Activated T-cell treated with anti-CD3 and anti-CD28 coated beads for 24 hours (primary cell): ENCODE data around the gene REPIN1.

ENCODE experiments used
- DNase-seq: peaks from one replicate; pipeline ENCODE4 v3.0.0-alpha.2; 2020; ENCODE audit warnings: low read depth

Gene REPIN1

GRCh38 chr7:150337179-150337578 lies 31.4 kb upstream of the REPIN1 start:
- DNase-seq = no peak

DNA sequence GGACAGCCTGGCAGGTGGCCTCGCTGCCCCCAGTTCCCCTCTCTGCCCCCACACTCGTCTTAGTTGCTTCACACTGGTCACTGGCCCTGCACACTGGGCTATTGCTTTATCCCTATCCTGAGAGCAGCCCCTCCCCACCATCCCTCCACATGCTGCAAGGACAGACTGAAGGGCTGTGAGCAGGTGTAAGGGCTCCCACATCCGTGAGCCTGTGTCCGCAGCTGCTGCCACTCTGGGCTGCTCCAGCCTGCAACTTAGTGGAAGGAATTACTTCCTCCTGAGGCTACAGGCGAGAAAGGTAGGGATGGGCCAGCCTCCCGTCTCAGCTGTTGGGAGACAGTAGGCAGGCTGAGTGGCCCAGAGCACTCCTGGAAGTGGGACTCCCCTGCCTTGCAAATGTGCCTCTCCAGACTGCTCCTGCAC lies 31.0 kb upstream of the REPIN1 start:
- no peak for DNase-seq

DNA sequence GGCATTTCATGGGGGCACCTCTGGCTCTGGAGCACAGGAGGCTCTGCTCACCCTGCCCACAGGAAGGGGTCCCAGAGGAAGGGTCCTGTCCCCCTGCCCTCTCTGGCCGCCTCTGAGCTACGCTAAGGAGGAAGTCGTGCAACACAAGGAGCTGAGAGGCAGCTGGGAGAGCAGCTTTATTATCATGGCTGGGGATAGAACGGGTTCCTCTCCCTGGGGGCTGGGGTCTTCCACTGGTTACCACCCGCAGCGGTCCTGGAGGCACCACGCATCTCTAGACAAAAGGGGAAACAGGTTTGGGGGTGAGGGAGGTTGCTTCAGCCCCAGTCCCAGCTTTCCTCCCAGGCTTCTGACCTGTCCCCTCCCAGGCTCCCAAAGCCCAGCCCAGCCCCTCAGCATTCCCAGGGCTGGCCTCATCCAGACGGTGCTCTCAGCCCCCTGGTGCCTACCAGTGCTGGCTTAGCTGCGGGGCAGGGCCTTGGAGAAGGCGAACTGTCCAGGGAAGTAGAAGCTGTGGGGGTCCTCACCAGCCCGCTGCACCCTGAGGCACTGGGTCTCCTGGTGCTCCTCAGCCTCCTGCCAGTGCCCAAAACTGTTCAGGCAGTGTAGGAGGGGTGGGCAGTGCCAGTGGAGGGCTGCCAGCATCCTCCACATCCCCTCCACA lies 30.3 kb upstream of the REPIN1 start:
- no peak for DNase-seq

- no peak for DNase-seq
These were observed 29.2 kb upstream of the REPIN1 start for GRCh38 chr7:150339409-150339809.

- no peak for DNase-seq
These were observed 28.4 kb upstream of the REPIN1 start for GRCh38 chr7:150340024-150340749.

- DNase-seq = no peak
These were observed 27.8 kb upstream of the REPIN1 start for GRCh38 chr7:150340875-150341262.

DNA sequence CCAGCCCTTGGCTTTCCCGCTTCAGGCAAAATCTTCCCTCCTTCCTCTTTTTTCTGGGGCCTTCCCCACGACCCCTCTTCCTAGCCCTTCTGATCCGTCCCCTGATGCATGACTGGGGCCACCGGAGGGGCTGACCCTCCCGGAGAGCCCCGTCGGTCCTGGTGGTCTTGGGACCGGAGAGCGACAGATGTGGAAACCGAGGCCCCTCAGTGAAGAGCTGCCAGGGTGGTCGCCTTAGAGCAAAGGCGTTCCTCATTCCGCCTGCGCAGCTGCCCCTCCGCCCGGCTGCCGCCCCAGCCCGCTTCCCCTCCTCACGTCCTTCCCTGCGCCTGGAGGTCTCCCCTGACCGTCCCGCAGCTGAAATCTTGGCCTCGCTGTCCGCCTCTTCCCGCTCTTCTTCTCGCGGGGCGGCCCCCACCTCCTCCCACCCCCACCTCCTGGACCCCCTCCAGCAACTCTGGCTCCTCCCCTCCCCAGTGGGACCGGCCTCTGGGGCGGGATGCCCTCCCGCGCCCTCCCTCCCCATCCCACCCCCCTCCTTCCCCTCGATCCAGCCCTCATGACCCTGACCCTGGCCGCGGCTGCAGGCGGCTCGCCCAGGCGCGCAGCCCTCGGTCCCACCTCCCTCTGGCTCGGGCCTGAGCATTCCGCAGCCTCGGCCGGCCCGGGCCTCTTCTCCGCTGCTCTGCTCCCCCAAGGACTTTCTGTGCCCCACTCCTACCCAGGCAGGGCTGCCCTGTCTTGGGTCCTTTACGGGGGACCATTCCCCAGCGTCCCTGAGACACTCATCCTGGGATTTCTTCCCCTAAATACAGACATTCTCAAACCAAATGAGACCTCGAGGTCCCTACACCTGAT lies 27.1 kb upstream of the REPIN1 start, which contains the start of gene RARRES2:
RARRES2 (minus strand) TSS at position 367 of the 858 bp plus-strand sequence. CDS start 1,020 bp downstream, outside the sequence.
- no peak for DNase-seq

GRCh38 chr7:150342121-150342408 lies 26.6 kb upstream of the REPIN1 start:
- no peak for DNase-seq

GRCh38 chr7:150343225-150343624 lies 25.4 kb upstream of the REPIN1 start:
- no peak for DNase-seq

DNA sequence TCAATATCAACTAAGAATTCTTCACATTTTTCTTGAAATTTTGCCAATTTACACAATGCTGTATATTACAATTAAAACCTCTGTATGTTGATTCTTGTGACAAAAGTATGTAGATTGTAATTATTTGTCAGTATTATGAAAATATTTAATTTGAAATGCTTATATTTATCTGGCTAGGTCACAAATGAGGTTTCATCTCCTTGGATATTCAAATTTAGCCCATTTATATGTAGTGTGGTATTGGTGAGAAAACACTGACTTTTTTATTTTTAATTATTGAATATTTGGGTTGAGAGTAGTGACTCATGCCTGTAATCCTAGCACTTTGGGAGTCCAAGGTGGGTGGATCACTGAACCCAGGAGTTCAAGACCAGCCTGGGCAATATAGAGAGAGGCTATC lies 24.3 kb upstream of the REPIN1 start:
- no peak for DNase-seq

GRCh38 chr7:150345012-150345411 lies 23.6 kb upstream of the REPIN1 start:
- DNase-seq = no peak

GRCh38 chr7:150346922-150347321 lies 21.7 kb upstream of the REPIN1 start:
- no peak for DNase-seq

GRCh38 chr7:150351587-150352194 lies 16.9 kb upstream of the REPIN1 start:
- no peak for DNase-seq

DNA sequence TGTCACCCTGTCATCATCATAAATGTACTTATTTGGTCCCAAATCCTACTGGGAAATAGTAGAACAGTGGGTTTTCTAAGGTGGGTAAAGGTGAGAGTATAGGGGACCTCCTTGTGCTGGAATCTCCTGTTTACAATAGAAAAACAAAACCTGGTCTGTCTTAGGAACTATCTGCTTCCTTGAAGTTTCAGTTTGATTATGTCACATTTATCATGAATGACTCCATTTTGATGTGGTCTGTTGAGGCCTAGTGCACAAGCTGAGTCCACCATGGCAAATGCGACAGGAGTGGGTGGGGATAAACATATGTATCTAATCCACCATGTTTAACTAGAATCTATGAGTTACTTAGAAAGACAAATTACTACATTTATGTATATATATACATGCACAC lies 13.0 kb upstream of the REPIN1 start:
- no peak for DNase-seq

- no peak for DNase-seq
These were observed 12.2 kb upstream of the REPIN1 start for GRCh38 chr7:150356265-150356897.

- DNase-seq = peak; percentile 48
These were observed 11.4 kb upstream of the REPIN1 start for GRCh38 chr7:150357270-150357669.

DNA sequence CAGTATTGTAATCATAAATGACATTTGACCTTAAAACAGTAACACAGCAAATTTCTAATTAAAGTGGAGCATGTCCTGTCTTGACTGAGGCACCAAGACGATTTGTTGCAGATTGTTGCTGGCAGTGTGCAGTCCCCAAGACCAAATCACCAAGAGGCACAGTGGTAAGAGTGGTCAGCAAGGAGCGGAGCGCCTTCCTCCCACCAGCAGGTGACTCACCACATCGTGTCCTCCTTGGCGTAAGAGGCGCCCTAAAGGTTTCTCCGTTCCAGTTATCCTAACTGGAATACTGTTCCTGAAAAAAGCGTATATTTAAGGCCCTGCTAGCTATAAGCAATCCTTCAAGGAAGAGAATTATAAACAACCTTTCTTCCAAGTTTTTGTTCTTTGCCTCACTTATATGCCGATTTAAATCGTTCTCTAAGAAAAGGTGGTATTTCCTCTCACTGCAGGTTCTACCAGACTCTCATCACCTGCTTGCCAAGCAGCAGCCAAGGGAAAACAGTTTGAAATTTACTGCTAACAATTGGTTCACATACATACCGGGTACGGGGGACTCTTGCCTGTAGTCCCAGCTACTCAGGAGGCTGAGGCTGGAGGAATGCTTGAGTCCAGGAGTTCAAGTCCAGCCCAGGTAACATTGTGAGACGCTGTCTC lies 10.7 kb upstream of the REPIN1 start:
- no peak for DNase-seq

GRCh38 chr7:150358433-150358832 lies 10.2 kb upstream of the REPIN1 start:
- no peak for DNase-seq

DNA sequence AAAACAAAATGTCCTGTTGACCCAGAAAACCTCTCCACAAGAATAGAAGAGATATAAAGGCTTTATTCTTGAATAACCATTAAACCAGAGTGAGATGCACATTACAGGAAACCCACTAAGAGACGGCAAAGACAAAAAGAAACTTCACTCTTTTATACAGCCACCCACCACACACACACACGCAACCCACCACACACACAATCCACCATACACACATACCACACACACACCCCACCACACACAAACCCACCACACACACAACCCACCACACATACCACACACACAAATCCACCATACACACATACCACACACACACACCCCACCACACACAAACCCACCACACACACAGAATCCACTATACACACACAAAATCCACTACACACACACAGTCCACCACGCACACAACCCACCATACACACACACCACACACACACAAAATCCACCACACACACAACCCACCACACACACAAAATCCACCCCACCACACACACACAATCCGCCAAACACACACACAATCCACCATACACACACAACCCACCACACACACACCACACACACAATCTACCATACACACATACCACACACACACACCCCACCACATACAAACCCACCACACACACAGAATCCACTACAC lies 9.5 kb upstream of the REPIN1 start:
- no peak for DNase-seq

DNA sequence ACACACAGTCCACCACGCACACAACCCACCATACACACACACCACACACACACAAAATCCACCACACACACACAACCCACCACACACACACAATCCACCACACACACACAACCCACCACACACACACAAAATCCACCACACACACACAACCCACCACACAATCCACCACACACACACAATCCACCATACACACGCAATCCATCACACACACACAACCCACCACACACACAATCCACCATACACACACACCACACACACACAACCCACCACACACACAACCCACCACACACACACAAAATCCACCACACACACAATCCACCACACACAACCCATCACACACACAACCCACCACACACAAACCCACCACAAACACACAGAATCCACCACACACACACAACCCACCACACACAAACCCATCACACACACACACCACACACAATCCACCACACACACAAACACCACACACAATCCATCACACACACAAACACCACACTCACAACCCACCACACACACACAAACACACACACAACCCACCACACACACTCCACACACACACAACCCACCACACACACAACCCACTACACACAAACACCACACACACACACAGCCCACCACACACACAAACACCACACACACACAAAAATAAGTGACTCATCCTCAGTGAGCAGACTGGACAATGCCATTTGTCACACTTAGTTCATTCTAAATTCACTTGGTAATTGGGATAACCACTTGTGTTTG lies 8.8 kb upstream of the REPIN1 start:
- DNase-seq = no peak
